ENCODE measurements around the gene SLC47A1.
"Not testable (repeated sequence)": the region's sequence is repeated elsewhere in the genome, so short reads cannot be mapped to it uniquely, and the experiment has no call there.

SLC47A1 gene

DNA sequence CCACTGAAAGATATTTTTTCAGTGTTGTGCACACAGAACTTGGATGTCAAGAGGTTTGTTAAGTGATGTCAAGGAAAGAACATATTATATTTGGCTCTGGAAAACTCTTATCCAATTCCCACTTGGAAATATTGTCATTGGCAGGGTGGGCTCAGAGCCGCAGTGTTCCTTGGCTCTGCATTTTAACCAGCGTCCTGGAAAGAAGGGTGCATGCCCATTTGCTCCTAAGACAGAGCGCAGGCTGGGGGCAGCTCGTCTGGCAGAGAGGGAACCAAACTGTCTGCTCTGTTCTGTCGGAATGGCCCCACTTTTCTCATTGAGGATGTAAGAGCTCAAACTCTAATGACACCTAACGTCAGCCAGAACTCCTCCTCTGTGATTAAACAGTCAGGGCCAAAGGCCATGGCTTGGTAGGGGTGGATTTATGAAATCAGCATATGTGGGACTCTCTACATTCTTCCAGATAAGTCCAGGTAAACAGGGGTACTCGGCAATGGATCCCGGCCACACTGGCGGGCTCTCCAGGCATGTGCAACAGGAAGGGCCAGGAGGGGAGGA, 18.0 kb downstream of the SLC47A1 start:
- DNase-seq = no peak

DNA sequence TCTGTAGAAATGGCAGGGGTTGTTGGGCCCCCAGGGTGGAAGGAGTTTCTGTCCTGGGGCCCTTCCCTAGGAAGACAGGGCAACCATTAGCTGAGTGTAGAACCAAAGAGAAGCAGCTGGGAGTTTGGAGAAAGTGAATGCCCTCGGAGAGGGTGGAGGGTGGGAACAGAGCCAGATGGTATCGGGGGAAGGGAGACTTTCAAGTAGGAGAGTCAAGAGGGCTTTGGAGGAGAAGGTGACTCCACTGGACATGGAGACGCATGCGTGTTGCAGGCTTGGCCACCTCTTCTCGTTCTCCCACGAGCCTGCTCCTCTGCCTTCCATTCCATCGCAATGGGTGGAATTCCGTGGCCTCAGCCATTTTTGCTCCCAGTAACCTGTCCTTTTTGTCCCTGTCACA, 19.4 kb downstream of the SLC47A1 start:
- DNase-seq = no peak

DNA sequence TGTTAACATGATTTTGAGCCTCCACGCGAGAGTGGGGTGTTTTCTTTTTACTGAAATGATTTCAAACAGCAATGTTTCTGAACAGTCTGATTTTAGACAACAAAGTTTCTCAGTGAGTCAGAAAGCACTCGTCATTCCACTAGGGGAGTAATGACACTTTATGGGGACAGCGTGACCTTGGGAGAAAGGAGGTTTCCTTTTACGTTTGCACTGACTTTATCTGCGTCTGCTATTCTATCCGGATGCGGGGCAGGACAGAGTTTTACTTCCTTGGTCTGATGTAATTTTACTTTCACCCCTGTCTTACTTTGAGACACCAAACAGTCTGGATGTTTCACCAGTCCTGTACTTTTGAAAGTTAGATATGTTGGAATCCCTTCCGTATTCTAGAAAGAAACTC, 20.7 kb downstream of the SLC47A1 start:
- no peak for DNase-seq

DNA sequence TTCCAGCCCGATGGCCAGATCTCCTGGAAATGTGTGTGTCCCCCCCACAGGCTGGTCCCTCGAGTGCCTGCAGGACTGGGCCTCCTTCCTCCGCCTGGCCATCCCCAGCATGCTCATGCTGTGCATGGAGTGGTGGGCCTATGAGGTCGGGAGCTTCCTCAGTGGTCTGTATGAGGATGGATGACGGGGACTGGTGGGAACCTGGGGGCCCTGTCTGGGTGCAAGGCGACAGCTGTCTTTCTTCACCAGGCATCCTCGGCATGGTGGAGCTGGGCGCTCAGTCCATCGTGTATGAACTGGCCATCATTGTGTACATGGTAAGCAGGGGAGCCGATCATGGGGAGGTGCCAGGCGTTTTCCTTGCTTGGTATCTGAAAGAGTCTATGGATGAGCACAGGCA, 22.1 kb downstream of the SLC47A1 start:
- DNase-seq = no peak

DNA sequence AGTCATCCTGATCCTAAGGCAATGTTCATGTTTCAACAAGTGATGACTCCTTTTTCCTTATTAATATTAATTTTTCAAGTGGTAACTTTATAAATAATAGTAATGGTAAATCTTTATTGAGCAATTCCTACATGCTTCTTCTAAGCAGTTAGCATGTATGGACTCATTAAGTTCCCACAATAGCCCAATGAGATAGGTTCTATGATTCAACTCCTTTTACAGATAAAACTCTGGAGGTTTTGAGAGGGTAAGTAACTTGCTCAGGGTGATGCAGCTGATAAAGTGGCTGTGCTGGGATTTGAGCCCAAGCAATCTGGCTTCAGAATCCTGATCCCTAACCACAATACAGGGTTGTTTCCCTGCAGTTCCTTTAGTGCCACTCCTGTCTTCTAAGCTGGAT, 25.3 kb downstream of the SLC47A1 start:
- no peak for DNase-seq

DNA sequence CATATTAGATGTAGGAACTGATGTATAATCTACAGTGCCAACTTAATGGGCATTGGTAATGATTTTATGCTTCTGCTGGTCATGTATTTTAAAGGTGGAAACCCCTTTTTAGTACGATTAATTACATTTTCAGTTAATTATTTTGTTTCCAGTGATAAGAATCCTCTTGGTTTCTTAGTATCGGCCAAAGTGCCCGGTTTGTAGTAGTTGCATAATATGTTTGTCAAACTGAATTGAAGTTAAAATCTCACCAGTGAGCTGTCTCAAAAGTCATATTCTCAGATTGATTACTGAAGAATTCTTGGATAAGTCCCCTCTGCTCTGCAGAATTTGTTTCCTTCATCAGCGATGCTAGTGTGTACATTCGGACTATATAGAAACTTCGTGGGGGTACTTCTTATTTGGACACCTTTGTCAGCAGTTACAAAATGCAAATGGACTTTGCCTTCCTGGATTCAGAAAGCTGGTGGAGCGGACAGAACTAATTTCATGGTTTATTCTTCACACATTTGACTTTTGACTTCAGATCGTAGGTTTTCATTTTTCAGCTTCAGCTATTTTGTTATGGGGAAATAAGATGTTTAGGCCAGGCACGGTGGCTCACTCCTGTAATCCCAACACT, 28.2 kb downstream of the SLC47A1 start:
- DNase-seq = no peak

DNA sequence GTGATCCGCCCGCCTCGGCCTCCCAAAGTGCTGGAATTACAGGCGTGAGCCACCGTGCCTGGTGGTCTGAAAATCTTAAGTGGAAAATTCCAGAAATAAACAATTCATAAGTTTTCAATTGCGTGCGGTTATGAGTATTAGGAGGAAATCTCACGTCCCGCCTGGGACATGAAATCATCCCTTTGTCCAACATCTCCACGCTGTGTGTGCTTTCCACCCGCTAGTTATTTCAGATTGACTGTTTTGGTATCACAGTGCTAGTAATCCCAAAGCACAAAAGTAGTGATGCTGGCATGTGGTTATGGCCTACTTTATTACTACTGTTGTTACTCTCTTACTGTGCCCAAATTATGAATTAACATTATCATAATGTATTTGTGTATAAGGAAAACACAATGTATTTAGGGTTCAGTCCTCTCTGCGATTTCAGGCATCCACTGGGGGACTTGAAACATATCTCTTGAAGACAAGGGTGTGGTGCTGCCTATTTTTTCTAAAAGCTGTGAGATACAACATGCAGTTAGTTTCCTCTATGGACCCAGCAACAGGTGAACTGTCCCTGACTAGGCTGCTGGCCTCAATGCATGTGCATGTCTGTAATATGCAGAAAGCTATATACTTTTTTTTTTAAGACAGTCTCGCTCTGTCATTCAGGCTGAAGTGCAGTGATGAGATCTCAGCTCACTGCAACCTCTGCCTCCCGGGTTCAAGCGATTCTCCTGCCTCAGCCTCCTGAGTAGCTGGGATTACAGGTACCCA, 32.3 kb downstream of the SLC47A1 start:
- no peak for DNase-seq

DNA sequence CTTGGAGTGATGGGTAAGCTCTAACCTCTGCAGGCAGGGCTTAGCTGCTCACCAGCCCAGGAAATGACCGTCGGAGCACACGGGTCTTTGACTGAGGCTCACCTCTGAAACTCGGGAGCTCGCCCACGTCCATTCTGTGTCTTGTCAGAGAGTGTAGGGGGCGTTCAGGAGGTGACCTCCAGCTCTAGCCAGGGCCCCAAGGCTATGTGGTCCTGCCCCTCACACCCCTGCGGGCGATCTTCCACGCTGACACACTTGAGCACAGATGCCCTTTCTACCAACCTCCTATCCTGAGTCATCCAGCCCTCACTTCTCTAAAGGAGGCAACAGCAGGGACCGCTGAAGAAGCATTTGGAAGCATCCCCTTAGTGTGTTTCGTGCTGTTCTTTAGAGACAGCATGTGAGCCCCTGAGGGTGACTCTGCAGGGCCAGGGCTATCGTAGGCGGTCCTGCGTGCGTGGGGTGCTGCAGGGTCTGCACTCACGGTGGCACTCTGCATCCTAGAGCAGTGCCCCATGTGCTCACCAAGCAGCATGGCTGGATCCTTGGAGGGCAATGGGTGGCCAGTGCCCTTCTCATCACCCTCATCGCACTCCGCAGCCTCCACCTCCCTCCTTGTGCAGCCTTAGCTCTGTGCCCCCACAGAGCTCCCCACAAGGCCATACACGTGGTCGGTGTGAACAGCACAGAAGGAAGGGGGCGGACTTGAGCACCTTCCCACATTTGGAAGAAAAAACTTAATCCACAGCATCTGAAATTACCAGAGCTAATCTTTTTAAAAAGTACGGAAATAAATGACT, 33.8 kb downstream of the SLC47A1 start:
- DNase-seq = peak in 2 of 56 donors; percentile 7 to 8

DNA sequence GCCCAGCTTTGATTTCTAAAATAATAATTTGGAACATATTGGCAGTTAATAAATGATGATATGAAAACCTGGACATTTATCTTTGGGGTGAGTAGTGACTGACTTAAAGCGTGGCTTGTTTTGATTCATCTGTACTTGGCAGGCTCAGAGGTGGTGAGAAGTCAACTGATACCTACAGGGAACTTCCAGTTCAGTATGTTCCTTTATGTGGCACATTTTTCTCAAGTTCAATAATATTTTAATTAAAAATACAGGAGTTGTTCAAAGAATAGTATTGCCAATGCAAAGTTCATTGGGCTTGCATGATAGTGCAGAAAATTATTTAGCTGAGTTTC, 34.3 kb downstream of the SLC47A1 start:
- no peak for DNase-seq

DNA sequence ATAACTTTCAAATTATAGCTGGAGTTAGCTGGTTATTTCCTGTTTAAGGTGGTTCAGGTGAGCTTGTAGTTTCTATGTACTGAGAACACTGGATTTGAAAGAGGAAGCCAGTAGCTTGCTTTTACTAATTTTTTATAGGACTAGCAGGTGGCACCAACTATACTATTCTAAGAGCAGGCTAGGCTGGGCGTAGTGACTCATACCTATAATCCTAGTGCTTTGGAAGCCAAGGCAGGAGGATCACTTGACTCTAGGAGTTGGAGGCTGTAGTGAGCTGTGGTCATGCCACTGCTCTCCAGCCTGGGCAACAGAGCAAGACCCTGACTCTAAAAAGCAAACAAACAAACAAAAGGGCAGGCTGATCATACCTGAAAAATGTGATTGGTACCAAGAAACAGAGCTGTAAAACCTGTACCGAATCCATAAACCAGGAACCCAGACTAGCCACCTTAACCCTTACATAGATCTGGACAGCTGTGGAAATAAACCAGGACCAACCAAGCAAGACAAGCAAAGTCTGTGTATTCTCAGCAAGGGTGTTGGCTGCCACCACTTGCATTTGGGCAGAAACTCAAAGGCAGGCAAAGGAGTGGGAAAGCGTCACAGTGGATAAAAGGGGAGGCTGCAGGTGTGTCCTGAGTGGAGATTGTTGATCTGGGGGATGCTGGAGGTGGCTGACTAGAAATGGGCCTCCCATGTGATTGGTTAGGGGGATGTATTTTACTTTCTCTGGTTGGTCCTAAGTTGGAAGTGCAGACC, 36.3 kb downstream of the SLC47A1 start:
- DNase-seq = no peak

DNA sequence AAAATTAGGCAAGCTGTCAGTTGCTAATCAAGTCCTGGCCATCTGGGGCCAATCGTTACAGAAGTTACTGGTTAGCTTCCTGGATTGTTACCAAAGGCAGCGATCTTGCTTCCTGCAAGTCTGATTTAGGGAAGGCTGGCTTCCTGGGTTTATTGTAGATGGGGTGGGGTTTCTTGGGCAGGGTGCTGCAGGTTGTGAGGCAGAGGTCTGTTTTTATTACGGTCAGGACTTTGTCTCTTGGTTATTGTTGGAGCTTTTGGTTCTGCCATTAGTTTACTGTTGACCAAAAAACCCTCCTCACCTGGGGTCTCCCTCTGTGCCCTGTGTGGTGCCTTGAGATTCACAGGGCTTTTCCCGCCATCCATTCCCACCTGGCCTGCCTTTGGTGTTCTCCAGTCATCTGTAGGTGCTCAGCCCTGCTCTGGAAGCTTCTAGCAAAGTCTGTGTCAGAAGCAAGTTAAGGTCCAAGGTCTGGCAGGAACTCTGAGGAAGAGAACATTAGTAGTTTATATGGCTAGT, 36.9 kb downstream of the SLC47A1 start:
- DNase-seq = no peak

DNA sequence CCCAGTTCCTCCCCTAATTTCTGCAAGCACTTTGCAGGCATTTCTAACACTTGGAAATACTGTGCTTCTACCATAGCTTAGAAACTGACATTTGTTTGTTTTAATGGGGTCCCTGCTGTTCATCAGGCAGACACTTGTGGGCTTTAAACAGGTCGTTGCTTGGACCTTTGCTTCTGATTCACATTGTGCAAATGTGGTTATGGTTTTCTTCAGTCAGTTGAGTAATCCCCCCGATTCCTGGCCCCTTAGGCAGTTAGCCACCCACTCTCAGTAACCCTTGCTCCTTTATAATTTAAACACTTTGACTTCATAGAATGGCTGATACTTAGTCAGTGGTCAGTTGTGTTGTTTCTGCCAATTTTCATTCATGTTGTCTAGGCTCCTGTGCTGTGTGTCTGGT, 39.4 kb downstream of the SLC47A1 start:
- DNase-seq = no peak

DNA sequence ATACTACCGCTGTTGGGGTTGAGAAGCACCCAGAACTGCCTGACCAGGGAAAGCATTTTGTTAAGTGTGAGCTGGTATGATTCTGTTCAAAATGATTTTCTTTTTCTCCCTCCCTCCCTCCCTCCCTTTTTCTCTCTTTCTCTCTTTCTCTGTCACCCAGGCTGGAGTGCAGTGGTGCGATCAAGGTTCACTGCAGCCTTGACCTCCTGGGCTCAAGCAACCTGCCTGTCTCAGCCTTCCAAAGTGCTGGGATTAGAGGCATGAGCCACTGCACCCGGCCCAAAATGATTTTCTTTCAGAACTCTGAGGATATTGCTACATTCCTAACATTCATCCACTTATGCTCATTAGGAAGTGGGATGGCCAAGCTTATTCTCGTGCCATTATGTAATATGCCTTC, 41.3 kb downstream of the SLC47A1 start:
- no peak for DNase-seq

DNA sequence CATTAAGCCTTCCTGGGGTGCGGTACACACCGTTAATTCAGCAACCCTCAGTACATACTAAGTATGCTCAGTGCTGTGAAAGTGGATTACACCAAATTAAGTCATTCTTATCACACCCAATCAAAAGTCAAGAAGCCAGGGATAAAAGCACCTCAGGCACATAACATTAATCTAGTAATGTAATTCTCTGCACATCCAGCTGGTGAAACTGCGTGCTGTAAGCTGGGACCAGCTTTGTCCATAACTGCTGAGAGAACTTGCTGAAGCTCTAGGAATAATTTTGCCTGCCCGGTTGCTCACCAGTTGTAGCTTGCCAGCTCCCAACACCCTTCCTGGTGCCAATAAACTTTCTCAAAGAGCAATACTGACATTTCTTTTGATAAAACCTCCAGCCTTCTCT, 44.9 kb downstream of the SLC47A1 start:
- DNase-seq = peak in 1 of 56 donors; percentile 12

DNA sequence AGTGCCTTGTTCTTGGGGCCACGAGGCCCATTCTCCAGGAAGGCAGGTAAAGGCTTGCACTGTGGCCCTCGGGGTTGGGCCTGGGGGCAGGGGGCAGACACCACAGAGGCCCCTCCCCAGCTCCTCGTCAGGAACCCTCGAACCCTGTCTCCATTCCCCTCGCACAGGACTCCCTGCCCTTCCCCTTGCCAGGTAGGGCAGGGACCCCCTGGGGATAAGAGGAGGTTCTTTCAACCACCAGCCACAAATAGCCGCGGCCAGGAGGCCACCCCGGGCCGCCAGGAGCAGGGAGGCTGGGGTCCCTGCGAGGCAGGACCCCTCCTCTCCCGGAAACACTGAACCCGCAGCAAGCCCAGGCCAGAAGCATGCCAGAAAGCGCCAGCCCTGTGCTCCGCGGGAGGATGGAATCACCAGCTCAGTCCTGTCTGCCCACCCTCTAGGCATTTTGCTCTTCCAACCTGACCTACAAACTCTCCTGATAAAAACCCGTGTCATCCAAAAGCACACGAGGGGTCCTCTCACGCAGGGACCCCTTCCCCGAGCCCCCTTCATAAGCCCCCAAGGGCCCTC, 45.6 kb downstream of the SLC47A1 start:
- DNase-seq = no peak

DNA sequence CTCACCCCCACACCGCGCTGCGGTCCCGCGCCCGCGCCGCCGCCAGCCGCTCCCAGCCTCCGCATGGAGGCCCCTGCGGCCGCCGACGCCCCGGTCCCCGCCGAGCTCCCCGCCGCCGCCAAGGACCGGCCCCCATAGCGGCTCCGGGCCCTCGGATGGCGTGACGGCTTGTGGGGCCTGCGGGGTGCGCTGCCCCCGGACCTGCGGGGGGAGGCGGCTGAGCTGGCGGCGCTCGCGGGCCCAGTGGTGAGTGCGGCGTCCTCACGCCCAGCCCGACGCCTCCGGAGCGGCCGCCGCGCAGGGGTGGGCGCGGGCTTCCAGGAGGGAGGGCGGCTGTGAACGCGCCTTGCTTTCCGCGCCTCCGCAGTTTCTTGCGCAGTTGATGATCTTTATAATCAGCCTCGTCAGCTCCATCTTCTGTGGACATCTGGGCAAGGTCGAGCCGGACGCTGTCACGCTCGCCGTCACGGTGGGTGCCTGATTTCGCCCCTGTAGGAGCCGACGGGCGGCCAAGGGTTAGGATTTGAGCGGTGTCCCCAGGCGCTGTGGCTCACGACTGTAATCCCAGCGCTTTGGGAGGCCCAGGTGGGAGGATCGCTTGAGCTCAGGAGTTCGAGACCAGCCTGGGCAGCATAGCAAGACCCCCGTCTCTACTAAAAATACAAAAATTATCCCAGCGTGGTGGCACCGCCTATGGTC, 46.4 kb downstream of the SLC47A1 start:
- DNase-seq = peak in 1 of 56 donors; percentile 13

DNA sequence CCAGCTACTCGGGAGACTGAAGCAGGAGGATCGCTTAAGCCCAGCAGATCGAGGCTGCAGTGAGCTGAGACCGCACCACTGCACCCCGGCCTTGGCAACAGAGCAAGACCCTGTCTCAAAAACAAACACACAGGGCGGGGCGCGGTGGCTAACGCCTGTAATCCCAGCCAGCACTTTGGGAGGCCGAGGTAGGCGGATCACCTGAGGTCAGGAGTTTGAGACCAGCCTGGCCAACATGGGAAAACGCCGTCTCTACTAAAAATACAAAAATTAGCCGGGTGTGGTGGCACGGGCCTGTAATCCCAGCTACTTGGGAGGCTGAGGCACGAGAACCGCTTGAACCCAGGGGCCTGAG, 46.9 kb downstream of the SLC47A1 start:
- DNase-seq = not testable (repeated sequence)

DNA sequence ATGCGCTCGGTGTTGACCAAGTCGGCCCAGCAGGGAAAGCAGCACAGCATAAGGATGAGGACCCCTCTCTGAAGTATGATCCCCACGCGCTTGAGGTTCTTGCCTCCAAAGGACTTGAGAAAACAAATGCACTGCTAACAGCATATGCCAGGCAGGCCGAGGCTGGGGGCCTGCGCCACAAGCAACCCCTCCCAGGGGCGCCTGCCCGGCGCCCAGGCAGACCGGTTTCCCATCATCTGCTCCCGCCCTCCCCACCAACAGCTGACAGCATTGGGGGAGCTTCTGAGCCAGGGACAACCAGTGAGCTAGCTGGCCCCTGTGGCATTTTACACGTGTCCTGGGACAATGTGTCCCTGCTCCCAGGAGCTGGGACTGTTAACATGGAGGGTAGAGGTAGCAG, 48.5 kb downstream of the SLC47A1 start:
- not testable (repeated sequence) for DNase-seq

DNA sequence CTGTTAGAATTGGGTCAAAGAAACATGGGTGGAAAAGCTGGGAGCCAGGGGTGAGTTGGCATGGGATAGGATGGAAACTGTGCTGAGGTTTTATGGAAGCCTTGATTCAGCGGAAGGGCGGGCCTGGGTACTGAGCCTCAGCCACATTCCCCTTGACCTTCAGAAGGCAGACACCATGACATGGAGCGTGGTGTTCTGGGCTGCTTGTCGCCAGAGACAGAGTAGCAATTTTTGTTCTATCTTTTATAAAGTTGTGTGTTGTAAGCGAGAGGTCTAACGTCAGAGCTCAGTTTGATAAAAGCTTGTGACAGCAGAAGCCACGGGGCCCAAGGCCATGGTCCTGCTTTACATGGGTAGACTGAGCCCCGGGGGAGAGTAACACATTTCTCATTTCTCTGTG, 50.2 kb downstream of the SLC47A1 start:
- no peak for DNase-seq

DNA sequence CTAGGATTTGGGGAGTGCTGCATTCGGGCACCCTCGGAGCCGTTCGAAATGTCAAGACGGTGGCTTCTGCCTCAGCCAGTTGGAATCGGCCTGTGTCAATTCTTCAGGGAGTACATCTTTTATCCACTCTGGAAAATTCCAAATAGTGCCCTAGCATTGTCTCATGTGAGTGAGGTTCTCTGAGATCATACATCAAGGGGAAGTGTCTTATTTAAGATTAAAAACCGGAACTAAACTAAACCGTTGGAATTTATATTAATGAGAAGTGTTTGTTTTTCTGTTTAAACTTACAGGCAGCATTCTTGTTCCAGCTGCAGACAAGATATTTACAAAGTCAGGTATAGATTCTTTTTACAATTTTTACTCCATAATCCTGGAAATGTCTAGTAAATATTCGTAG, 56.8 kb downstream of the SLC47A1 start:
- DNase-seq = no peak

All from amygdala (tissue), 56 donors.